NCI-H345 treated with DMSO at 0.1 percent for 48 hours (cell line): Measurements from ENCODE around the gene GNAO1.

ENCODE experiments used
- DNase-seq: peaks from one replicate; lab custom pipeline; 2025; ENCODE audit not compliant: unreplicated experiment; lab: John Stamatoyannopoulos, UW

Gene GNAO1

DNA sequence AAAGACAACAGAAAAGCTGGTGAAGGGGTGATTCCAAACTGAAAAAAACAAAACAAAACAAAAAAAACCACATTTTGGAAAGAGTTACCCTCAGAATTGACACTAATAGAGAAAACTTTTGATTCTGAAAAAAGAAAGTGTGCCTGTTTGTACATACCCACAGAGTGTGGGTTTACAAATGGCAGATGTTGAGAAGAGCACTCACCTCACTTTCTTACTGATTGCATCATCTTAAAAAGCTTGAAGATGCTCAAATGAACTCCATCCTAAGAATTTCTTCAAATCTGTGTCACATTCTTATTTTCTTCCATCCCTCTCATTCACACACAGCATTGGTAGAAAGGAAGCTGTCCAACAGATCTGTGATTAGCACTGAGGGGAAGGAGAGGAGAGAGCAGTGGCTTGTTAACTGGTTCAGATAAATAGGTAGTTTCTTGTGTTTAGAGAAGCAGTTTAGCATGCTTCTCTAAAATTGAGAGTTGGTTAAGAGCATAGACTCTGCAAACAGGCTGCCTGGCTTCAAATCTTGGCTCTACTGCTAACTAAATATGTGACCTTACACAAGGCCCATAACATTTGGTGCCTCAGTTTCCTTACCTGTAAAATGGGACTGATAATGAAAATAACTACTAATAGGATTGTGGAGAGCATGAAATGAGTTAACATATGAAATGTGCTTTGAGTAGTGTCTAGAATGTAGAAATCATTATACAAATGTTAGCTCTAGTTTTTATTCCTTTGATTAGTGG is 6.9 kb downstream of the GNAO1 start:
- no peak for DNase-seq

DNA sequence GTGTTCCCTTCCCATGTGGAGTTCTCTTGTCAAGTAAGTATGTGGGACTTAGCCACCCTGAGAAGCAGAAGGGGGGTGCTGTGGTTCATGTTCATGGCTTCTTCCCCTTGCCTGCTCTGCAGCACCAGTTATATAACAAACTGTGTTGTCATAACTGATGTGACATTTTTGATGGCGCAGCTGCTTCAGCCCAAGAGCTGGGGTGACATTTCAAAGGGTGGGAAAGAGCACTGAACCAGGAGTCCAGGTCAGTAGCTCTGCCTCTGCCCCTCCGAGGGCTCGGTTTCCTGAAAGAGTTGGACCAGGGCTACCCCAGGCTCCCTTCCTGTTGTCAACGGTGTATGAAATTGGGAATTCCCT is 7.4 kb downstream of the GNAO1 start:
- no peak for DNase-seq

DNA sequence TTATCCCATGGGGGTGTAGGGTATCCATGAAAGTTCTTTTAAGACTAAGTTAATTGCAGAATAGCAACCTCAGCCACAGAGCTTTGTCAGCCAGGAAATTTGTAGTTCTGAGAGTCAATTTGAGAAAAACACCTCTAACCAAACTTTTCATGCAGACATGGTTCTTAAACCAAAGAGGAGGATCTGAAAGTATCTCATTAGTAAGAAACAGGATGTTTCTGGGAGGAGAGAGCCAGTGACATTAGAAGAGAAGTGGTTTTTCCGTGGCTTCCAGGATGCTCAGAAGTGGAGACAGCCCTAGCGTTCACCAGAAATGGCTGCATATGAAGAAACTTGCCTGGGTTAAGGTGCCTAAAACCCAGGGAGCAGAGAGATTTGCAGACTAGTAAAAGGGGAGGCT is 7.9 kb downstream of the GNAO1 start:
- no peak for DNase-seq

- DNase-seq: no peak
Measured at GRCh38 chr16:56201030-56201429, 9.7 kb downstream of the GNAO1 start.

DNA sequence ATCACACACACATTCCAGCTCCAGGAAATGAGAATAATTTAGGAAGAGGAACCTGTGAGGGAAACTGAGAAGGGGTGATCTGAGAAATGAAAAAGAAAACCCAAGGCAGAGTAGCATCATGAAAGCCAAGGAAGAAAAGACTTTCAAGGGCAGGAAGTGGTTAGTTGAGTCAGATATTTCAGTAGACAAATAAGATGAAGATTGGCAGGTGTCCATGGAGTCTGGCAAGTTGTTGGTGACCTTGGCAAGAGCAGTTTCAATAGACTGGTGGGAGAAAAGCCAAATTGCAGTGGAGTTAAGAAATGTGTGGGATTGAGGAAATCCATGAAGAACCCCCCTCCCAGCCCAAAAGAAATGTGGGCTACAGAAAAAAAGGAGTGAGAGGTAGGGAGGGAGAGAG is 10.7 kb downstream of the GNAO1 start:
- DNase-seq: no peak

DNA sequence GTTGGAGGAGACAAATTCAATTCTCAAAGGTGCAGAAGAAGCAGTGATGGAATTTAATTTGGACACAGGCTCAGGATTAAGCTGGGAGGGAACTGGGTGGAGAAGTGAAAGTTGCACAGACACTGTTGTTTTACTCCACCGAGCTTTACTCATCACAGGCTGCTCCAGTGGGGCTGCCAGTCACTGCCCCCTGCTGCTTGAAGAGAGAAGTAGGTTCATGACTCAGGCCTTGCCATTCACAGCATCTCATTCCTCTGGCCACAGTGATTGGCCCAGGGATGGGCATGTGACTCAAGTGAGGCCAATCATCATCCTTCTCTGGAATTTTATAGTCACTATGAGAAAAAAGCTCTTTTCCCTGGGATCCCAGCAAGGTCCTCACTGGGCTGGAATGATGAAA is 11.8 kb downstream of the GNAO1 start:
- DNase-seq: no peak

GRCh38 chr16:56204816-56205215 is 13.5 kb downstream of the GNAO1 start:
- no peak for DNase-seq

GRCh38 chr16:56206951-56207350 is 15.7 kb downstream of the GNAO1 start:
- no peak for DNase-seq

DNA sequence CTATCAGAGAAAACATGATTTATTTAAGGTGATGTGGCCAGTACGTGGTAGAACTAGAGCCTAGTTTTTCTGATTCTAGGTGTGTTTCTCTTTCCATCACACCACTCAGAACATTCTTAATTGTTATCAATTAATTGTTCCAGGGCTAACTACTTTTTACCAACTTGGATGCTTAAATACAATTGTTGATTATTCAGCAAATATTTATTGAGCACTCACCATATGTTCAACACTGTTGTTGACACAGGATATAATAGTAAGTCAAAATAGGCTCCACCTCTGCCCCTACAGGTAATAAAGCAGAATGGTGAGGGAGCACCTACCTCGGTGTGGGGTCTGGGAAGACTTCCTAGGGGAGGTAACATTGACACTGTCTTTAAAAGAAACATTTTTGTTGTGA is 16.1 kb downstream of the GNAO1 start:
- DNase-seq: no peak

DNA sequence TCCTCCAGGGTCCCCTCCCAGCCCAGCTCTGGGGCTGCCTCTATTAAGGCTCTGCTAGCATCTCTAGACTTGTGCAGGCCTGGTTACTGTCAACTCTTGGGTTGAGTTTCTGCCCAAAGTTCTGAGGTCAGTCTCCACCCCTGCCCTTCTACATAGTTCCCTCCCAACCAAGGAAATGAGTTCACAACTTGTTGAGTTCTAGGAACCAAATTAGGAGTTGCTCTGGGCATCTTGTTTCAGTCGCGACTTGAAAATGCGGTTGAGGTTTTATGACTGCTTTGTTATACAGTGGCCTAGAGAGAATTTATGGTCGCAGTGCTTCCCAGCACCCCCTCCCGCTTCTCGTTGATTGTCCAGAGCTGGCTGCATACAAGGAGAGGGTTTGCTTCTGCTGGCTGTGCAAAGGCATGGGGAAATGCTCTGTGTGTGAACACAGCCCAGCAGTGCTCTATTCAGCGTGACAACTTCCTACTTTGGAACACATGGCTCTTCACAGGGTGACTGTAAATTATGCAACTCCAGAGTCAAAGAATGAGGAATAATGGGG is 20.2 kb downstream of the GNAO1 start:
- no peak for DNase-seq

DNA sequence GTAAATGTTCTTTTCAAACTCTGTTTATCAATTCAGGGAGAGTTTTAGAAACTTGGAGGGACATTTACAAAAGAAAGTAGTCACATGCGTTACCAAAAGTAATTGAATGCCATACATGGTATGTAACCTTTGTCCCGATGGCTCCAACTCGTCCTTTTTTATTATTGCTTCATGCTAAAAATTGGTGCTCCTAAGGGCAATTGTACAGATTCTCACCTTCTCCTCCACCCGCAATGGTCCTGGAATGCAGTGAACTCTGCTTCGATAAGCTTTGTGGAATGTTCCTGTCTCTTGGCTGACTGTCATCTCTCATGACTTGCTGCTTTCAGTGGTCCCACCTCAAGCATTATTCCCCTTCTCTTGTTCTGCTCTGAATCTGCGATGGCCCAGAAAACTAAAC is 20.9 kb downstream of the GNAO1 start:
- DNase-seq: no peak

GRCh38 chr16:56221995-56222394 is 30.7 kb downstream of the GNAO1 start:
- no peak for DNase-seq

DNA sequence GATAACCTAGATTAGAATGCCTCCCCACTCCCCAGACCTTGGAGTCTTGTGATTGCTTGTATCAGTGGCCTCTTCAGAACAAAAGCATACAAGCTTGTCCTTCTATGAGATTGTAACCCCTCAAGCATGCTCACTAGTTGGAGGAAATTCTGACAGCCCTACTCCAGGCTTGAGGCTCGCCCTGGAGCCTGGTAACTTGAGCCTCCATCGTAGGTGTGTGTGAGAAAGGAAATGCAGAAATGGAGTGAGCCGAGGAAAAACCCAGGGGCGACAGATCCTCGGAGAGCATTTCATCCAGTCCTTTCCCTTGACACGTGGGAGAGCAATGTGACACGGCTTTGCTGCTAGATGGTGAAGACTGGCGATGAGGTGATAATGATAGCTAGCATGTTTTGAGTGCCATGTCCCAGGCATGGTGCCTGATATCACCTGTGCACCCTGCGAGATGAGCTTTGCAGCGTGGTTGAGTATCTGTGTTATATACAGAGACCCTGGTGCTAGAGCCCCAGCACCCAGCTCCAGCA is 31.2 kb downstream of the GNAO1 start:
- DNase-seq: no peak

- no peak for DNase-seq
Measured at GRCh38 chr16:56225017-56225742, 33.9 kb downstream of the GNAO1 start.

DNA sequence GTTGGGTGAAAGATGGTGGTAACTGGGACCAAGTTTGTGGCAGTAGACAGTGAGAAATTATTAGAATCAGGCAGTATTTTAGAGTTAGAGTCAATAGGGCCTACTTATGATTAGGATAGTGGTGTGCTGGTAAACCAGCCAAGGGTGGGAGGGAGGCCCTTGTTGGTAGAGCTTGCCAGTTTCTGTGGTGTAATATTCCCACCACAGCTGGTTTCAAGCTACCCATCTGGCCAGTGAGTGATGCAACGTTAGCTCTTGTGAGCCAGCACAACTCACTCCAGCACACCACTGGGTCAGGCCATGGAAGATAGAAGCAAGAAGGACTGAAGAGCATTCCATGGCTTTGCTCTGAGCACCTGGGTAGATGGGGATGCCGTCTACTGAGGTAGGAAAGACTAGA is 34.9 kb downstream of the GNAO1 start:
- DNase-seq: no peak

DNA sequence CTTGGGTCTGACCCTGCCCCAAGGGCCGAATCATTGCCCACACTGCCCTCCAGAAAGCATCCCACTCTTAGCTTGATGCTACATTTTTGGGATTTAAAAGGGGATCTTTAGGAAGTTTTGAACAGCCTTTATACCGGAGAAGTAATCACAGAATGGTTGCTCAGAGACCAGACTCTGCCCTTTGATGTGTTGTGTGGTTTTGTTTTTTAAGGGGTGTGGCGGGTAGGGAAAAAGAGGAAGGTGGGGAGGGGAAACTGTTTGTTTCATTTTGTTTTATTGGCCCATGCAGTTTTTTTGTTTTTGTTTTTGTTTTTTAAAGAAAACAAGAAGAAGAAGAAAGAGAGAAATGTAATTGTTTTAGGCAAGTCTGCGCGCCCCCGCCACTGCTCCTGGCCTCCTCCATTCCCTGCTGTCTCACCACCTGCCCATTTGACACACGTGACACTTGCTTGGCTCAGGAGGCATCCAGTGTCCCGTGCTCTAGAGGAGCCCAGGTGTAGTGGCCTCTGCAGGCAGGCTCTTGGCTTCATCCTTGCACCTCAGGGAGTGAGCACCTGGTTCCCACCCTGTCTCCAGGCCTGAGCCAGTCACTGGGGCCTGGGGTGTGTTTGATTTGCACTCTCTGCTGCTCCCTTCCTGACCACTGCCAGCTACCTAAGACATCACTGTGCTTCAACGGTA is 35.7 kb downstream of the GNAO1 start:
- DNase-seq: no peak

DNA sequence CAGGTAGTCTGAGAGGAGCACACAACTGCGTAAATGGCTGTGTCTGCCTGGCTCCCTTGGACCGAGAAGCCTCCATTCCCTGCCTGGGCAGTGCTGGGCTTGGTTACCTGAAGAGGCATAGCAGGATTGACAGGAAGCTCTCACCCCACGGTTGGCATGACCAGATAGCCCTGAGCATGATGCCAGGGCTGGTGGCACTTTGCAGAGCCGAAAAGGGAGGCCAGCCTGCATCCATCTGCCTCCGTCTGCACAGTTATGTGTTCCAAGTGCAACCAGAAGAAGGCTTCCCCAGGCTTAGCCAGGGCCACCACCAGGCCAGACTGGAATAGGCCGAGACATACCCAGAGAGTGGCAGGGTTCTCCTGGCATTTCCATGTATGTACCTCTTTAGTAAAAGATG is 36.6 kb downstream of the GNAO1 start:
- DNase-seq: no peak

- no peak for DNase-seq
Measured at GRCh38 chr16:56228476-56228875, 37.2 kb downstream of the GNAO1 start.

GRCh38 chr16:56233795-56234566 is 42.7 kb downstream of the GNAO1 start:
- no peak for DNase-seq

DNA sequence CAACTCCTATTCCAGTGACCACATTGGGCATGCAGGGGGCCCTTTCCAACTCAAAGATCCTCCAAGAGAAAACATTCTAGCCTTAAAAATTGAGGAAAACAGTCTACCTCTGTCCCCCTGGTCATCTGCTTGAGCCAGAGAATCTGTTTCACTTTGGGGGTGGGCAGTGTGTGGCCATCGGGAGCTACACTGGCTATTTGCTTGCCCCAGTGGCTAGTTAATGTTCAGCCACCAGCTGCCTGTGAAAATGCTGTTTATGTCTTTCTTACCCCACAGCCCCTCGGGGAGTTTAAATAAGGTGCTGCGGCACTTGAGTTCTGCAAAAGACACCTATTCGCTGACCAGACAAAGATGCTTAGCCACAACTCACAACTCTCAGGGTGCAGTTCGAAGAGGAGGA is 43.4 kb downstream of the GNAO1 start:
- no peak for DNase-seq

DNA sequence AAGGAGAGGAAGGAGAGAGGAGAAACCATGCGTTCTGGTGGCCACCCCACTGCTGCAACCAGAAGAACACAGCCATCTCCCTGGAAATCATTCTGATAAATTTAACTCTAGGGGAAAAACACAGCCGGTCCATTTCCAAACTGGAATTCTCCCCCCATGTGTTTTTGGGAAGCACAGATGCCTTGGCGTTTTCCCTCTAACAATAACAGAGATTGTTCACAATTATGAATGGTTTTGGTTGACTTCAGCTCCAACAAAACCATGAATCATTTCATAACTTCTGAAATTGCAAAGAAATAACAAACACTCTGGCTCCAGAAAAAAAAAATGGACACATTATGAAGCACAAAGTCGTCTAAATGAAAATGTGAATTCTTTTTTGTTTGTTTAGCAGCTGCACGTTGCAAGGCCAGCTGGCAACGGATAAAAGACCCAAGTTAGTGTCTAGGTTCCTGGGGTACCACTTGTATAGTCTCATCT is 46.2 kb downstream of the GNAO1 start:
- DNase-seq: no peak
